Testis (tissue), 3 donors: ENCODE data around the gene UBE2D1. TPM values are rescaled to one million over a fixed set of nuclear protein-coding genes. Genes with fewer than 3 reads are reported as not detected.

Experiments
- DNase-seq: peaks from one replicate; pipeline ENCODE4 v3.0.0-alpha.2; 2019
- H3K27ac ChIP-seq, 2 donors: fragments of 200-600 bp; sonication (generic); one replicate each; pipeline ENCODE4 v1.5.1; 2019
- H3K27me3 ChIP-seq: fragments of 200-600 bp; sonication (generic); one replicate; pipeline ENCODE4 v1.5.1; 2019
- H3K36me3 ChIP-seq: fragments of 200-600 bp; sonication (generic); one replicate; pipeline ENCODE4 v1.5.1; 2017; ENCODE audit warnings: low read depth; ENCODE audit errors: missing control alignments
- H3K4me1 ChIP-seq: fragments of 200-600 bp; sonication (generic); one replicate; pipeline ENCODE4 v1.5.1; 2019
- H3K4me3 ChIP-seq, 2 donors: fragments of 200-600 bp; sonication (generic); one replicate each; pipeline ENCODE4 v1.5.1; 2017 to 2019
- H3K9me3 ChIP-seq: fragments of 200-600 bp; sonication (generic); one replicate; pipeline ENCODE4 v1.5.1; 2017
- POLR2A ChIP-seq: fragments of 450-650 bp; IDR thresholded peaks from one replicate; pipeline ENCODE4 v1.6.1; 2017; ENCODE audit warnings: antibody characterized with exemption, mild to moderate bottlenecking, moderate library complexity
- WGBS, 2 donors: methylation state at CpG; one replicate each; pipeline ENCODE4 v1.1.5; 2018; 5-methylcytosine and 5-hydroxymethylcytosine counted together
- intact Hi-C: fragments of 100-400 bp; cut with DNase I; formaldehyde crosslinking; loops from one replicate; pipeline ENCODE4 v1.15.1; 2023; ENCODE audit warnings: low total_unique reads
- polyA plus RNA-seq: library from polyadenylated mRNA; stranded (reverse); fragments of 350-450 nt; fragmentation: Illumina TruSeq; extraction: RNeasy Lipid Tissue Mini Kit (QIAGEN cat#74804); gene quantifications from one replicate; pipeline ENCODE4 v1.2.3, GENCODE V29; 2014; ENCODE audit warnings: low read depth, low replicate concordance; ENCODE audit not compliant: insufficient read depth
- total RNA-seq, 2 donors: library from RNA; depleted of rRNA; stranded (reverse); fragments of >200 nt; gene quantifications; one replicate each; pipeline ENCODE4 v1.2.3, GENCODE V29; 2016
- TF ChIP-seq, protein P1 (sequence below), 3 experiments: fragments of 450-650 bp in 2 of 3; fragments of 200-600 bp in 1 of 3; sonication (generic) in 1 of 3; IDR thresholded peaks; one replicate each; pipeline ENCODE4 v1.5.1; 2016 to 2019; ENCODE audit warnings: antibody characterized with exemption in 3 of 3, mild to moderate bottlenecking in 2 of 3, moderate library complexity in 1 of 3

UBE2D1 gene
- total and polyA plus RNA-seq, 3 donors from 2014 or later: 8.4 to 13.1 (median 10.0) TPM

DNA sequence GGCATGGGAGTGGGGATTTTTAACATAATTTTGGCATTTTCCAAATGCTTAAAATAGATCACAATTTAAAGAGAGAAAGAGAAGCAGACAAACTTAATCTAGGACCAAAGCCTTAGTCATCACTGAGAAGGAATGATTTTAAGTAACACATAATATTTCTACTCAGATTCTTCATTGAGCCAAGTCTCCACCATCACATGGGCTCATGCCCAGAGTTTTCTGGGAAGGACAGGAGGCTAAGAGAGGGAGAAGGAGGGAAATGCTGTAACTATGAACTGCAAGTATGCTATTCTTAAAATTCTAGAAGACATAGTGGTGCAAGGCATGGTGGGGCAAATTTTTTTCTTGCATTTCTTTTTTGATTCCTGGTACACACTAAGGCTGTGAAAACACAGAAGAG lies 23.8 kb upstream of the UBE2D1 start:
- H3K27ac ChIP-seq: no peak overlapping the region
- TF ChIP-seq POLR2A: no peak
- H3K36me3 ChIP-seq: no peaks in the 10 kb centered on the region
- no peak for DNase-seq
- H3K27me3 ChIP-seq: no peaks in the 10 kb centered on the region
- no peaks in the 10 kb centered on the region for H3K9me3 ChIP-seq
- no peaks in the 10 kb centered on the region for H3K4me1 ChIP-seq
- intact Hi-C loops: no loop called here
- H3K4me3 ChIP-seq: no peak overlapping the region

DNA sequence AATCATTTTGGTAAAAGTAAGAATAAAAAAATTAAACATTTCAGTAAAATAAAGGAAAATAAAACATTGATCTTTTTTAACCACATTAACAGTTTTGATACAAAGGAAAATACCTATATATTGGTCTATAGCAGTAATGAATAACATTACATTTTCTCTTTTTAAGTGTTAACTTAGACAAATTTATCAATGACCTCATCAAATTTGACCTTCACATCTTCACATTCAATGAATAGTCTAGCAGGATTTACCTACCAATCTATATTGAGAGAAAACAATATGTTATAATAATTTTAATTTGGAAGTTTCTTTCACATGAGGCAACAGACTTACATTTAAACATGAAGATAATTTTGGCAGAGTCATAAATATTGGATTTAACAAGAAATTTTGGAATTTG lies 17.9 kb upstream of the UBE2D1 start:
- intact Hi-C loops: no loop called here
- Histone ChIP-seq H3K4me1 (no peaks in the 10 kb centered on the region), H3K9me3 (no peaks in the 10 kb centered on the region), H3K27me3 (no peaks in the 10 kb centered on the region), H3K27ac (no peak overlapping the region), H3K4me3 (no peak overlapping the region), H3K36me3 (no peaks in the 10 kb centered on the region)
- TF ChIP-seq POLR2A: no peak
- TF ChIP-seq, protein P1, sequence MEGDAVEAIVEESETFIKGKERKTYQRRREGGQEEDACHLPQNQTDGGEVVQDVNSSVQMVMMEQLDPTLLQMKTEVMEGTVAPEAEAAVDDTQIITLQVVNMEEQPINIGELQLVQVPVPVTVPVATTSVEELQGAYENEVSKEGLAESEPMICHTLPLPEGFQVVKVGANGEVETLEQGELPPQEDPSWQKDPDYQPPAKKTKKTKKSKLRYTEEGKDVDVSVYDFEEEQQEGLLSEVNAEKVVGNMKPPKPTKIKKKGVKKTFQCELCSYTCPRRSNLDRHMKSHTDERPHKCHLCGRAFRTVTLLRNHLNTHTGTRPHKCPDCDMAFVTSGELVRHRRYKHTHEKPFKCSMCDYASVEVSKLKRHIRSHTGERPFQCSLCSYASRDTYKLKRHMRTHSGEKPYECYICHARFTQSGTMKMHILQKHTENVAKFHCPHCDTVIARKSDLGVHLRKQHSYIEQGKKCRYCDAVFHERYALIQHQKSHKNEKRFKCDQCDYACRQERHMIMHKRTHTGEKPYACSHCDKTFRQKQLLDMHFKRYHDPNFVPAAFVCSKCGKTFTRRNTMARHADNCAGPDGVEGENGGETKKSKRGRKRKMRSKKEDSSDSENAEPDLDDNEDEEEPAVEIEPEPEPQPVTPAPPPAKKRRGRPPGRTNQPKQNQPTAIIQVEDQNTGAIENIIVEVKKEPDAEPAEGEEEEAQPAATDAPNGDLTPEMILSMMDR (IDR thresholded peaks at IDR 0.05): no peak
- no peak for DNase-seq

DNA sequence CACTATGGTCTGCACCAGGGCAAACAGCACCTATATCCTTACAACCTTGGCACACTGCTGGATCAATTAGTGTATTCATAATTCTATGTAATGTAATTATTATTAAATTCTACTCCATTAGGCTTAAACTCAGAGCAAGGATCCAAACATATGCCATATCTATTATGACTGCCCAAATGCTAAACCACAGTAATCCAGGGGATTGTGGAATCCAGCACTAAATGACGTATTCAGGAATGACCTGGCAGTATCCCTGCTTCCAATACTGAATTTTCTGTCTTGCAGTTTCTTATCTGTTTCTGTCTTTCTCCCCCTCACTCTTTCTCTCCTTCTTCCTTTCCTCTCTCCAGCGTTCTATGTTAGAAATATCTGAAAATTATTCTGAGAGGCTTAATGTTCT lies 16.5 kb upstream of the UBE2D1 start:
- no peaks in the 10 kb centered on the region for H3K36me3 ChIP-seq
- H3K4me1 ChIP-seq: no peaks in the 10 kb centered on the region
- H3K9me3 ChIP-seq: no peaks in the 10 kb centered on the region
- WGBS, 2 donors: 41 to 54% methylated on average over 2 of the region's 2 CpGs
- H3K4me3 ChIP-seq: no peak overlapping the region
- TF ChIP-seq, protein P1 (IDR thresholded peaks at IDR 0.05): no peak
- no peak for TF ChIP-seq POLR2A
- H3K27ac ChIP-seq: no peak overlapping the region
- DNase-seq: no peak
- no peaks in the 10 kb centered on the region for H3K27me3 ChIP-seq
- intact Hi-C loops: no loop called here

DNA sequence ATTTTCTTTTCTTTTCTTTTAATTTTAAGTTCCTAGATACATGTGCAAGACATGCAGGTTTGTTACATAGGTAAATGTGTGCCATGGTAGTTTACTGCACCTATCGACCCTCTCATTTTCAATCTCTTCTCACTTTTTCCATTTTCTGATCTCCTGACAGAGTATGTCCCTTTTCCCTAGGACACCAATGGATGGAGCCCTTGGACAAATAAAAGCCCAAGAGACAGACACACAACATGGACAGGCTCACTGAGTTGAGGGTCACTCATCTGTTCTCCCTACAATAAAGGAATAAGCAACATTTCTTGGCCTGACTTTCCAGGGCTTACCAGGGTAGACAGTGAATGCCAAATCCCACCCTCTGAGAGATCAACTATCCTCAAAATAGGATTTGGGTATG lies 15.2 kb upstream of the UBE2D1 start:
- TF ChIP-seq, protein P1 (IDR thresholded peaks at IDR 0.05): no peak
- TF ChIP-seq POLR2A: no peak
- 95 to 96% methylated on average over 1 of the region's 1 CpG for WGBS, 2 donors
- intact Hi-C loops: no loop called here
- H3K4me3 ChIP-seq: no peak overlapping the region
- H3K4me1 ChIP-seq: no peaks in the 10 kb centered on the region
- H3K27ac ChIP-seq: no peak overlapping the region
- no peaks in the 10 kb centered on the region for H3K27me3 ChIP-seq
- DNase-seq: no peak
- H3K36me3 ChIP-seq: no peaks in the 10 kb centered on the region
- H3K9me3 ChIP-seq: no peaks in the 10 kb centered on the region

DNA sequence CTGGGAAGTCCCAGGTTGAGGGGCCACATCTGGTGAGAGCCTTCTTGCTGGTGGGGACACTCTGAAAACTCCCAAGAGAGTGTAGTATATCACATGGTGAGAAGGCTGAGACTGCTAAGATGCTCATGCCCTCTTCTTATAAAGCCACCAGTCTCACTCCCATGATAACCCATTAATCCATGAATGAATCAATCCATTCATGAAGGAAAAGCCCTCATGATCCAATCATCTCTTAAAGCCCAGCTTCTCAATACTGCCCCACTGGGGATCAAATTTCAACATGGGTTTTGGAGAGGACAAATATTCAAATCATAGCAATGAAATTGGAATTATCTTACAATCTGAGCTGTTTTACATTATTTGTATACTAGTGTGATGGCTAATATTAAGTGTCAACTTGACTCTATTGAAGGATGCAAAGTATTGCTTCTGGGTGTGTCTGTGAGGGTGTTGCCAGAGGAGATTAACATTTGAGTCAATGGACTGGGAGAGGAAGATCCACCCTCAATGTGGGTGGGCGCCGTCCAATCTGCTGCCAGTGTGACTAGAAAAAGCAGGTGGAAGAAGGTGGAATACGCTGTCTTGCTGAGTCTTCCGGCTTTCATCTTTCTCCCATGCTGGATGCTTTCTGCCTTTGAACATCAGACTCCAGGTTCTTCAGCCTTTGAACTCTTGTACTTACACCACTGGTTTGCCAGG lies 14.3 kb upstream of the UBE2D1 start:
- intact Hi-C loops: no loop called here
- H3K4me3 ChIP-seq: no peak overlapping the region
- no peak for TF ChIP-seq POLR2A
- TF ChIP-seq, protein P1 (IDR thresholded peaks at IDR 0.05): no peak
- 95 to 98% methylated on average over 4 of the region's 4 CpGs for WGBS, 2 donors
- no peaks in the 10 kb centered on the region for H3K36me3 ChIP-seq
- DNase-seq: no peak
- H3K27me3 ChIP-seq: no peaks in the 10 kb centered on the region
- no peaks in the 10 kb centered on the region for H3K9me3 ChIP-seq
- H3K27ac ChIP-seq: no peak overlapping the region
- H3K4me1 ChIP-seq: no peaks in the 10 kb centered on the region
